Heart right ventricle (tissue), 16 donors: ENCODE results near the gene ZNF516. TPM values are rescaled to one million over a fixed set of nuclear protein-coding genes. Genes with fewer than 3 reads are reported as not detected.

Experiments
- ATAC-seq, 8 donors: fragments of 200-7000 bp; cut with Tn5 transposase; one replicate each; pipeline ENCODE4 v1.9.1; 2020; ENCODE audit warnings: mild to moderate bottlenecking in 8 of 8, moderate library complexity in 8 of 8, moderate number of reproducible peaks in 1 of 8
- DNase-seq, 2 donors: peaks; one replicate each; pipeline ENCODE4 v3.0.0-alpha.2; 2020
- H3K27ac ChIP-seq, 10 donors: fragments of 200-600 bp; sonication (generic) in 2 of 10; one replicate each; pipeline versions ENCODE4 v1.5.0 to v1.8.0; 2020 to 2022; ENCODE audit warnings: mild to moderate bottlenecking in 3 of 10
- H3K27me3 ChIP-seq, 7 donors: fragments of 200-600 bp; one replicate each; pipeline ENCODE4 v1.8.0; 2021 to 2022; ENCODE audit warnings: mild to moderate bottlenecking in 2 of 7
- H3K36me3 ChIP-seq, 9 donors: fragments of 200-600 bp; sonication (generic) in 1 of 9; one replicate each; pipeline versions ENCODE4 v1.5.0 to v1.8.0; 2020 to 2022; ENCODE audit warnings: mild to moderate bottlenecking in 2 of 9
- H3K4me1 ChIP-seq, 9 donors: fragments of 200-600 bp; sonication (generic) in 1 of 9; one replicate each; pipeline versions ENCODE4 v1.5.0 to v1.8.0; 2020 to 2022; ENCODE audit warnings: mild to moderate bottlenecking in 4 of 9
- H3K4me3 ChIP-seq, 10 donors: fragments of 200-600 bp; sonication (generic) in 2 of 10; one replicate each; pipeline versions ENCODE4 v1.5.0 to v1.8.0; 2020 to 2022; ENCODE audit warnings: mild to moderate bottlenecking in 7 of 10, moderate library complexity in 2 of 10
- H3K9me3 ChIP-seq, 11 donors: fragments of 200-600 bp in 10 of 11; sonication (generic) in 2 of 11; one replicate each; pipeline versions ENCODE4 v1.5.0 to v1.8.0; 2013 to 2022; ENCODE audit warnings: mild to moderate bottlenecking in 2 of 11, control low read depth in 1 of 11, moderate library complexity in 1 of 11
- CTCF ChIP-seq, 9 donors: fragments of 200-600 bp; sonication (generic) in 2 of 9; IDR thresholded peaks; one replicate each; pipeline versions ENCODE4 v1.5.0 to v1.8.0; 2021 to 2022; ENCODE audit warnings: antibody characterized with exemption in 9 of 9, mild to moderate bottlenecking in 5 of 9, moderate library complexity in 1 of 9
- WGBS, 2 donors: extraction: QIAGEN DNeasy Blood & Tissue Kit; methylation state at CpG; one replicate each; pipeline ENCODE4 v1.1.7; 2013; ENCODE audit warnings: inconsistent platforms in 1 of 2; 5-methylcytosine and 5-hydroxymethylcytosine counted together
- intact Hi-C, 10 donors: fragments of 100-400 bp; cut with DNase I; formaldehyde crosslinking; loops; one replicate each; pipeline versions ENCODE4 v1.11.1 to v1.14.2; 2022
- polyA plus RNA-seq, 2 donors: library from polyadenylated mRNA; stranded (reverse); fragments of 200-250 nt; gene quantifications; one replicate each; pipeline ENCODE4 v1.2.3, GENCODE V29; 2013
- total RNA-seq, 10 donors: library from RNA; stranded (reverse); fragmentation: NEBNext Ultra II Directional in 3 of 10; extraction: Animal tissue kit (Norgen Biotek cat#: 25700) in 3 of 10; gene quantifications; one replicate each; pipeline versions ENCODE4 v1.2.1 to v1.2.4, GENCODE V29; 2021 to 2023
- donor health status: Arrhythmogenic right ventricular cardiomyopathy.
- donor health status: ischemic (EF 13 %, LVEDD 7.1; RV severe dilation, severe dysfunction).
- donor health status: healthy with polysubstance abuse.
- donor health status: DM: no; HTN: yes; CAD: no.
- donor health status: DM: no; HTN: no; CAD: no.
- donor health status: ischemic (EF 25% LVEDD 6.9; RV normal size, moderate dysfunction).
- donor health status: ischemic (EF 25% LVEDD 5.7; RV mildly dilated, moderate dysfunction).
- donor health status: healthy.
- donor health status: DM: yes; HTN: yes; CAD: no.
- donor health status: Ischemic cardiomyopathy.
- donor health status: ischemic (EF 35%, LVEDD 5.7; RV mildly dilated, moderate dysfunction).
- donor health status: nonischemic (EF 11% LVEDD 7.7; RV severe dilation, severe dysfunction).
- donor health status: DM: yes; HTN: yes; CAD: no.
- donor health status: PGD.
- donor health status: ischemic (EF 29% LVEDD 5.4; RV normal size, mild dysfunction).
- donor health status: nonischemic (EF 23%, LVEDD 6.1; RV moderate dilation, normal function).

The ZNF516 gene
- total and polyA plus RNA-seq, 12 donors = 2.6 to 24.8 (median 17.3) TPM

- intact Hi-C loops = no loop called here
- WGBS, 2 donors = 50 to 55% methylated on average over 5 of the region's 5 CpGs
- Histone ChIP-seq H3K36me3 (no peaks in the 10 kb centered on the region), H3K27ac (no peak overlapping the region), H3K4me3 (no peak overlapping the region), H3K27me3 (peaks cover 0 to 6% (median 0%) of the 10 kb centered on the region in 7 donors), H3K9me3 (no peaks in the 10 kb centered on the region), H3K4me1 (no peaks in the 10 kb centered on the region)
- DNase-seq = no peak
- TF ChIP-seq CTCF (IDR thresholded peaks at IDR 0.05) = no peak
- no peak for ATAC-seq
Measured at GRCh38 chr18:76315722-76316230, 179.3 kb downstream of the ZNF516 start.

GRCh38 chr18:76314496-76314895, 180.5 kb downstream of the ZNF516 start:
- H3K27ac ChIP-seq = no peak overlapping the region
- no peaks in the 10 kb centered on the region for H3K9me3 ChIP-seq
- peaks cover 0 to 6% (median 0%) of the 10 kb centered on the region in 7 donors for H3K27me3 ChIP-seq
- DNase-seq = no peak
- 33 to 39% methylated on average over 6 of the region's 6 CpGs for WGBS, 2 donors
- intact Hi-C loops = no loop called here
- no peaks in the 10 kb centered on the region for H3K36me3 ChIP-seq
- no peak for ATAC-seq
- no peak for TF ChIP-seq CTCF (IDR thresholded peaks at IDR 0.05)
- H3K4me1 ChIP-seq = no peaks in the 10 kb centered on the region
- no peak overlapping the region for H3K4me3 ChIP-seq

GRCh38 chr18:76314015-76314414, 181.0 kb downstream of the ZNF516 start:
- intact Hi-C loops = no loop called here
- ATAC-seq (no peak), DNase-seq (no peak)
- WGBS, 2 donors = 11 to 14% methylated on average over 3 of the region's 3 CpGs
- H3K27ac ChIP-seq = no peak overlapping the region
- H3K36me3 ChIP-seq = no peaks in the 10 kb centered on the region
- no peak overlapping the region for H3K4me3 ChIP-seq
- TF ChIP-seq CTCF (IDR thresholded peaks at IDR 0.05) = no peak
- H3K9me3 ChIP-seq = no peaks in the 10 kb centered on the region
- H3K4me1 ChIP-seq = no peaks in the 10 kb centered on the region
- peaks cover 0 to 6% (median 0%) of the 10 kb centered on the region in 7 donors for H3K27me3 ChIP-seq
